ENCODE results near the gene XPR1. TPM values are rescaled to one million over a fixed set of nuclear protein-coding genes. Genes with fewer than 3 reads are reported as not detected.

XPR1 gene
- total RNA-seq, 1 experiment from 2014 or later: 19.9 TPM

DNA sequence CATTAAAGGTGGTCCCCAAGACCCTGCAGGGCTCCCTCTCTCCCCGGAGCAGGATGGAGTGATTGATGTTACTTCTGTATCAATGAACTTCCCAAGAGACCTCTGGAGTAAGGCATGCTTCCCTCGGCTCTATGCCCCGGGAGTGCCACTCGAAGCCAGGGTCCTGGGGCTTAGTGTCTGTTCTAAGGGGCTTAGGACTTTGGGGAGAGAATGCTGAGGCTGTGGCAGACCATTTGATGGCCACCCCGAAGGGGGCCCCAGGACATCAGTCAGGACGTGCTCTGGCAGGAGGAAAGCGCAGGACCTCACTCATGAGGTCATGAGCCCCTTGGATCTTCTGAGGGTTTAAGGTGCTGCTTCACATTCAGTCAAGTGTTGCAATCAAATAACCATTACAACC, 288.4 kb downstream of the XPR1 start:
- Histone ChIP-seq H3K4me3 (replicated peaks in 1 of 2; ENCODE audit: low read depth in 1 of 2, low read length in 2 of 2) (no peak overlapping the region), H3K27me3 (ENCODE audit: insufficient read depth, low read length) (no peaks in the 10 kb centered on the region), H3K36me3 (ENCODE audit: control insufficient read depth in 1 of 2, insufficient read depth in 2 of 2, low read length in 2 of 2) (no peaks in the 10 kb centered on the region), H3K9me2 (ENCODE audit: insufficient read depth) (no peaks in the 10 kb centered on the region), H3K79me2 (ENCODE audit: insufficient read depth, low read length) (no peaks in the 10 kb centered on the region), H3K27ac (ENCODE audit: low read depth, low read length) (no peak overlapping the region), H3K9me3 (ENCODE audit: control insufficient read depth in 1 of 2, insufficient read depth in 1 of 2, low read depth in 1 of 2, low read length in 2 of 2) (no peaks in the 10 kb centered on the region), H3K4me1 (ENCODE audit: control insufficient read depth in 1 of 2, insufficient read depth in 2 of 2, low read length in 2 of 2) (no peaks in the 10 kb centered on the region), H3K9ac (ENCODE audit: low read length) (no peak overlapping the region), H4K20me1 (ENCODE audit: insufficient read depth) (no peaks in the 10 kb centered on the region), H2AFZ (ENCODE audit: low read depth, low read length, poor library complexity, severe bottlenecking) (no peak overlapping the region), H3K4me2 (ENCODE audit: low read length) (no peak overlapping the region)
- CTCF ChIA-PET: interaction anchor here (1.0 kb wide), 1 partner anchor 405 kb away, joined by 4 read pairs; no protein-coding TSS in a partner anchor
- TF ChIP-seq EZH2phosphoT487 (IDR thresholded peaks at IDR 0.05; ENCODE audit: borderline replicate concordance) (no peak), ZFX (IDR thresholded peaks at IDR 0.05) (no peak), ZNF274 (IDR thresholded peaks at IDR 0.05; ENCODE audit: low read depth, low read length) (no peak), CBX3 (IDR thresholded peaks at IDR 0.05; ENCODE audit: low read depth) (no peak), YY1 (IDR thresholded peaks at IDR 0.05; ENCODE audit: extremely low read depth, insufficient replicate concordance, low read depth, low read length) (no peak), SP1 (IDR thresholded peaks at IDR 0.05; ENCODE audit: low read depth) (no peak), ELF1 (IDR thresholded peaks at IDR 0.05; ENCODE audit: borderline replicate concordance, low read depth) (no peak), TCF7L2 (IDR thresholded peaks at IDR 0.05; ENCODE audit: borderline replicate concordance, extremely low read depth, insufficient read depth, insufficient read length) (no peak), SRF (IDR thresholded peaks at IDR 0.05; ENCODE audit: low read depth) (no peak), EGR1 (IDR thresholded peaks at IDR 0.05; ENCODE audit: low read depth) (no peak), POLR2AphosphoS5 (IDR thresholded peaks at IDR 0.05; ENCODE audit: low read depth, low read length) (no peak), CEBPB (IDR thresholded peaks at IDR 0.05; ENCODE audit: low read depth) (no peak), POLR2A (IDR thresholded peaks at IDR 0.05; ENCODE audit: borderline replicate concordance, extremely low read depth, insufficient read depth, insufficient read length) (no peak), EZH2 (IDR thresholded peaks at IDR 0.05) (no peak), JUND (IDR thresholded peaks at IDR 0.05) (no peak), FOSL1 (IDR thresholded peaks at IDR 0.05; ENCODE audit: low read depth) (no peak), SIN3A (IDR thresholded peaks at IDR 0.05; ENCODE audit: low read depth) (no peak)
- TF ChIP-seq, protein P1, sequence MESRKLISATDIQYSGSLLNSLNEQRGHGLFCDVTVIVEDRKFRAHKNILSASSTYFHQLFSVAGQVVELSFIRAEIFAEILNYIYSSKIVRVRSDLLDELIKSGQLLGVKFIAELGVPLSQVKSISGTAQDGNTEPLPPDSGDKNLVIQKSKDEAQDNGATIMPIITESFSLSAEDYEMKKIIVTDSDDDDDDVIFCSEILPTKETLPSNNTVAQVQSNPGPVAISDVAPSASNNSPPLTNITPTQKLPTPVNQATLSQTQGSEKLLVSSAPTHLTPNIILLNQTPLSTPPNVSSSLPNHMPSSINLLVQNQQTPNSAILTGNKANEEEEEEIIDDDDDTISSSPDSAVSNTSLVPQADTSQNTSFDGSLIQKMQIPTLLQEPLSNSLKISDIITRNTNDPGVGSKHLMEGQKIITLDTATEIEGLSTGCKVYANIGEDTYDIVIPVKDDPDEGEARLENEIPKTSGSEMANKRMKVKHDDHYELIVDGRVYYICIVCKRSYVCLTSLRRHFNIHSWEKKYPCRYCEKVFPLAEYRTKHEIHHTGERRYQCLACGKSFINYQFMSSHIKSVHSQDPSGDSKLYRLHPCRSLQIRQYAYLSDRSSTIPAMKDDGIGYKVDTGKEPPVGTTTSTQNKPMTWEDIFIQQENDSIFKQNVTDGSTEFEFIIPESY (IDR thresholded peaks at IDR 0.05; ENCODE audit: extremely low read depth, insufficient replicate concordance, low read length): no peak
- TF ChIP-seq, protein P2, sequence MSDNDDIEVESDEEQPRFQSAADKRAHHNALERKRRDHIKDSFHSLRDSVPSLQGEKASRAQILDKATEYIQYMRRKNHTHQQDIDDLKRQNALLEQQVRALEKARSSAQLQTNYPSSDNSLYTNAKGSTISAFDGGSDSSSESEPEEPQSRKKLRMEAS (IDR thresholded peaks at IDR 0.05): no peak
- TF ChIP-seq, protein P3, sequence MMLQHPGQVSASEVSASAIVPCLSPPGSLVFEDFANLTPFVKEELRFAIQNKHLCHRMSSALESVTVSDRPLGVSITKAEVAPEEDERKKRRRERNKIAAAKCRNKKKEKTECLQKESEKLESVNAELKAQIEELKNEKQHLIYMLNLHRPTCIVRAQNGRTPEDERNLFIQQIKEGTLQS (IDR thresholded peaks at IDR 0.05): no peak
- RAD21 ChIA-PET (ENCODE audit: low non-redundant PET in 1 of 2, low total read pairs in 2 of 2, uncharacterized antibody in 2 of 2, unreplicated experiment in 2 of 2): interaction anchor here in 1 of 2 experiments (1.0 kb wide), 1 partner anchor 39 kb away, joined by 3 read pairs; no protein-coding TSS in a partner anchor
- no TSS peak for BruUV-seq (replicated peaks)
- POLR2A ChIA-PET: no interaction called here
- DNase-seq (ENCODE audit: low read depth, low spot score) (no peak), ATAC-seq (no peak)
- intact Hi-C loops (cut with micrococcal nuclease): no loop called here

Measured in HCT116 (cell line).